Smooth muscle cell (in vitro differentiated cells): Measurements from ENCODE around the gene TLL1. TPM values are rescaled to one million over a fixed set of nuclear protein-coding genes. Genes with fewer than 3 reads are reported as not detected.

Experiments
- DNase-seq: peaks from one replicate; lab custom pipeline; 2025; ENCODE audit not compliant: unreplicated experiment; lab: John Stamatoyannopoulos, UW
- H2AFZ ChIP-seq: fragments of 200-600 bp; sonication (generic); 2 replicates; pipeline ENCODE4 v1.6.0; 2016; ENCODE audit warnings: antibody characterized with exemption, low read depth, mild to moderate bottlenecking
- H3F3A ChIP-seq: fragments of 200-600 bp; sonication (generic); 2 replicates; pipeline ENCODE4 v1.6.0; 2017; ENCODE audit warnings: antibody characterized with exemption, low read depth
- H3K27ac ChIP-seq: fragments of 200-600 bp; sonication (generic); 2 replicates; pipeline ENCODE4 v1.5.1; 2016; ENCODE audit warnings: low read depth, mild to moderate bottlenecking
- H3K27me3 ChIP-seq: fragments of 200-600 bp; sonication (generic); 2 replicates; pipeline ENCODE4 v1.6.1; 2016; ENCODE audit warnings: low read depth, mild to moderate bottlenecking
- H3K36me3 ChIP-seq: fragments of 200-600 bp; sonication (generic); 2 replicates; pipeline ENCODE4 v1.5.1; 2016; ENCODE audit warnings: low read depth
- H3K4me1 ChIP-seq: fragments of 200-600 bp; sonication (generic); 2 replicates; pipeline ENCODE4 v1.5.1; 2016; ENCODE audit warnings: low read depth
- H3K4me2 ChIP-seq: fragments of 200-600 bp; sonication (generic); 2 replicates; pipeline ENCODE4 v1.6.0; 2016; ENCODE audit warnings: mild to moderate bottlenecking
- H3K4me3 ChIP-seq: fragments of 200-600 bp; sonication (generic); 2 replicates; pipeline ENCODE4 v1.5.1; 2016; ENCODE audit warnings: mild to moderate bottlenecking
- H3K79me2 ChIP-seq: fragments of 200-600 bp; sonication (generic); 2 replicates; pipeline ENCODE4 v1.6.0; 2016; ENCODE audit warnings: low read depth, mild to moderate bottlenecking
- H3K9ac ChIP-seq: fragments of 200-600 bp; sonication (generic); 2 replicates; pipeline ENCODE4 v1.6.0; 2016; ENCODE audit warnings: low read depth
- H3K9me3 ChIP-seq: fragments of 200-600 bp; sonication (generic); replicated peaks from 2 replicates; pipeline ENCODE4 v1.5.1; 2016; ENCODE audit warnings: low read depth
- H4K20me1 ChIP-seq: fragments of 200-600 bp; sonication (generic); 2 replicates; pipeline ENCODE4 v1.6.0; 2016; ENCODE audit warnings: low read depth
- WGBS: methylation state at CpG from one replicate; pipeline ENCODE4 v1.1.7; 2016; ENCODE audit warnings: low lambda C conversion rate; 5-methylcytosine and 5-hydroxymethylcytosine counted together
- polyA plus RNA-seq: library from polyadenylated mRNA; unstranded; fragments of >200 nt; fragmentation: Nextera tagmentation; extraction: Ambion mirVana; gene quantifications from 2 replicates; pipeline ENCODE4 v1.2.1, GENCODE V29; 2016
- small RNA-seq: library from RNA; depleted of rRNA; stranded (forward); fragments of <200 nt; gene quantifications from one replicate; pipeline ENCODE3, GENCODE V24; 2014
- total RNA-seq: library from RNA; depleted of rRNA; stranded (reverse); fragments of >200 nt; gene quantifications from 2 replicates; pipeline ENCODE4 v1.2.3, GENCODE V29; 2014
- TF ChIP-seq, protein P1 (sequence below): fragments of 200-600 bp; sonication (generic); IDR thresholded peaks from 2 replicates; pipeline ENCODE4 v1.5.1; 2017; ENCODE audit warnings: borderline replicate concordance, mild to moderate bottlenecking, antibody characterized with exemption; ENCODE audit not compliant: insufficient read depth, poor library complexity, severe bottlenecking

TLL1 gene
- total and polyA plus RNA-seq, 2 experiments from 2014 or later = 0.16 to 13.6 TPM

DNA sequence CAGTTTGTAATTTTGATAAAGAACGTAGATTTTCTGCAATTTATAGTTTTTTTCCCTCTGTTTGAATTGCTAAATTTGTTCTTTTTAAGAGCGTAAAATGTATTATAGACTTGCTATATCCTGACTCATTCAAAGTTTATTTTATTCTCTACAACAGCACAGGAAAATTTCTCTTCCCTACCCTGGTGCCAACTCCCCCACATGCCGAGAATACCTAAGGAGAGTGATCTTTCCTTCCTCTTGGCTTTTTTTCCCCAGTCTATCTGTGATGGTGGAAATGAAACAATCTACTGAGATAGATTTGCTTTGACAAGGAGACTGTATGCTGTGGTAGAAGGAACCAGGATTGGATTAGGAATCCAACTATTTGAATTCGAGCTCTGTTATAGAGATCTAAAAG, 271.6 kb downstream of the TLL1 start:
- WGBS = 80% methylated on average over 4 of the region's 4 CpGs
- H3K4me1 ChIP-seq = no peaks in the 10 kb centered on the region
- no peaks in the 10 kb centered on the region for H3K79me2 ChIP-seq
- no peak overlapping the region for H3K9ac ChIP-seq
- TF ChIP-seq, protein P1, sequence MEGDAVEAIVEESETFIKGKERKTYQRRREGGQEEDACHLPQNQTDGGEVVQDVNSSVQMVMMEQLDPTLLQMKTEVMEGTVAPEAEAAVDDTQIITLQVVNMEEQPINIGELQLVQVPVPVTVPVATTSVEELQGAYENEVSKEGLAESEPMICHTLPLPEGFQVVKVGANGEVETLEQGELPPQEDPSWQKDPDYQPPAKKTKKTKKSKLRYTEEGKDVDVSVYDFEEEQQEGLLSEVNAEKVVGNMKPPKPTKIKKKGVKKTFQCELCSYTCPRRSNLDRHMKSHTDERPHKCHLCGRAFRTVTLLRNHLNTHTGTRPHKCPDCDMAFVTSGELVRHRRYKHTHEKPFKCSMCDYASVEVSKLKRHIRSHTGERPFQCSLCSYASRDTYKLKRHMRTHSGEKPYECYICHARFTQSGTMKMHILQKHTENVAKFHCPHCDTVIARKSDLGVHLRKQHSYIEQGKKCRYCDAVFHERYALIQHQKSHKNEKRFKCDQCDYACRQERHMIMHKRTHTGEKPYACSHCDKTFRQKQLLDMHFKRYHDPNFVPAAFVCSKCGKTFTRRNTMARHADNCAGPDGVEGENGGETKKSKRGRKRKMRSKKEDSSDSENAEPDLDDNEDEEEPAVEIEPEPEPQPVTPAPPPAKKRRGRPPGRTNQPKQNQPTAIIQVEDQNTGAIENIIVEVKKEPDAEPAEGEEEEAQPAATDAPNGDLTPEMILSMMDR = no peak
- H3K27me3 ChIP-seq = no peaks in the 10 kb centered on the region
- no peak overlapping the region for H3K4me3 ChIP-seq
- no peaks in the 10 kb centered on the region for H3K36me3 ChIP-seq
- no peaks in the 10 kb centered on the region for H4K20me1 ChIP-seq
- no peak overlapping the region for H3K27ac ChIP-seq
- no peak overlapping the region for H2AFZ ChIP-seq
- no peak overlapping the region for H3K4me2 ChIP-seq
- no peaks in the 10 kb centered on the region for H3F3A ChIP-seq
- no peaks in the 10 kb centered on the region for H3K9me3 ChIP-seq
- DNase-seq = no peak

DNA sequence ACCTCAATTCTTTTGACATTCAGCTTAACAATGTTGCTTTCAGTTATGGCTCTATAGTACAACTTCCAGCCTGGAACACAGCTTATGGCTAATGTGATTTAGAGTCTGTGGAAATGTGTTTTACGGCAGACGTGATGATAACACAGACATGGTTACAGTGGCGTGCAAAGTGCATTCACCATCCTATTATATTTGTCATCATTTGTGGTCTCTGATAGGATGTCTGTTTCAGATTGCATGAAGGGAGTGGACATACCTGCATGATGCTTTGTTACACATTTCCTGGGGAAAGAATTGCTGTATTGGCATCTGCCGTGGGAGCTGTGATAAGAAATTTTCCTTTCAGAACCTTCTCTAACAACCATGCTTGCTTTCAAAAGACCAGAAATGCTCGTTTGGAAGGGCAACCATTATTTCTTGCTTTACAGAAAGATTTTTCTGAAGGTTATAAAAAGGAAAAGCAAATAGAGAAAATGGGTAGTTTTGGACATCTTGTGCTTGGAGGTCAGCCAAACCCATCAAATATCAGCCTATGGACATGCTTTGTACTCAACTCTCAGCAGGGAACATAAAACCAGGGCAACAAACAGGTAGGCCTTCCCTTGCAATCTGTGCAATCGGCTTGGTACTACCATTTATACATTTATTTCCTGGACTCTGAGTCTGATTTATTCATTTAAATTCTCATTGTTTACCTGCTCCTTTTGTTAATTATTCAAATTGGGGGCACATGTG, 273.9 kb downstream of the TLL1 start:
- H4K20me1 ChIP-seq = no peaks in the 10 kb centered on the region
- H2AFZ ChIP-seq = no peak overlapping the region
- H3K4me1 ChIP-seq = no peaks in the 10 kb centered on the region
- DNase-seq = no peak
- H3K36me3 ChIP-seq = no peaks in the 10 kb centered on the region
- H3K9me3 ChIP-seq = no peaks in the 10 kb centered on the region
- no peaks in the 10 kb centered on the region for H3K79me2 ChIP-seq
- no peak overlapping the region for H3K9ac ChIP-seq
- no peaks in the 10 kb centered on the region for H3F3A ChIP-seq
- H3K4me3 ChIP-seq = no peak overlapping the region
- H3K27me3 ChIP-seq = no peaks in the 10 kb centered on the region
- no peak overlapping the region for H3K27ac ChIP-seq
- no peak overlapping the region for H3K4me2 ChIP-seq
- 86% methylated on average over 6 of the region's 6 CpGs for WGBS
- TF ChIP-seq, protein P1 = no peak

Small RNAs within 50 kb of the gene (small RNA-seq; reads per million reads assigned to genes)
- gene RNA5SP170 = not detected
